A549 (cell line): ENCODE data around the gene ARID1B. TPM values are rescaled to one million over a fixed set of nuclear protein-coding genes. Genes with fewer than 3 reads are reported as not detected.
"Not testable (repeated sequence)": the region's sequence is repeated elsewhere in the genome, so short reads cannot be mapped to it uniquely, and the experiment has no call there.

Experiments
- ATAC-seq, 2 experiments: fragments of 200-7000 bp in 1 of 2; fragments of >200 bp in 1 of 2; cut with Nextera tagmentation in 1 of 2; cut with Tn5 transposase in 1 of 2; 3 replicates each; pipeline versions ENCODE4 v1.8.0 to v1.9.1; 2018 to 2020; ENCODE audit warnings: mild to moderate bottlenecking in 1 of 2, moderate library complexity in 1 of 2
- CTCF ChIA-PET: fragments of 300-600 bp; sonication (Branson Sonifier 250); formaldehyde crosslinking; extraction: SDS; loops from one replicate; lab custom pipeline; 2021; ENCODE audit warnings: antibody characterized with exemption, inconsistent platforms; lab: Yijun Ruan, JAX
- POLR2A ChIA-PET: fragments of 350-600 bp; formaldehyde crosslinking; extraction: SDS; loops from one replicate; lab custom pipeline; 2021; ENCODE audit warnings: antibody characterized with exemption, inconsistent platforms; lab: Yijun Ruan, JAX
- DNase-seq, 2 experiments: peaks; one replicate each; pipeline versions ENCODE4 v3.0.0 to v3.0.0-alpha.2; 2011 to 2016; ENCODE audit warnings: low read depth in 1 of 2, low spot score in 1 of 2
- FAIRE-seq: peaks from 2 replicates; lab custom pipeline; 2011; peaks lifted over from hg19 to GRCh38; lab: Jason Lieb, UNC
- H3K27ac ChIP-seq, 2 experiments: fragments of >200 bp; sonication (Bioruptor Twin); formaldehyde crosslinking; 3 replicates each; pipeline ENCODE4 v1.5.1; 2016 to 2017
- H3K4me1 ChIP-seq: fragments of >200 bp; sonication (Bioruptor Twin); formaldehyde crosslinking; 3 replicates; pipeline ENCODE4 v1.6.1; 2016
- H3K4me2 ChIP-seq: fragments of >200 bp; sonication (Bioruptor Twin); formaldehyde crosslinking; 3 replicates; pipeline ENCODE4 v1.6.1; 2016
- H3K4me3 ChIP-seq: fragments of >200 bp; sonication (Bioruptor Twin); formaldehyde crosslinking; 3 replicates; pipeline ENCODE4 v1.5.1; 2016
- H3K9me3 ChIP-seq: fragments of >200 bp; sonication (Bioruptor Twin); formaldehyde crosslinking; 3 replicates; pipeline ENCODE4 v1.6.1; 2016
- ATOH8 ChIP-seq: fragments of 250-450 bp; sonication (Bioruptor Pico); IDR thresholded peaks from 2 replicates; pipeline ENCODE4 v1.5.0; 2020; ENCODE audit warnings: low read depth, mild to moderate bottlenecking, moderate library complexity
- CBX2 ChIP-seq: fragments of 200-600 bp; sonication (generic); IDR thresholded peaks from 2 replicates; pipeline ENCODE4 v1.6.1; 2016; ENCODE audit warnings: low read depth, mild to moderate bottlenecking, borderline replicate concordance
- CBX8 ChIP-seq: fragments of 200-600 bp; sonication (generic); IDR thresholded peaks from 2 replicates; pipeline ENCODE4 v1.6.1; 2016
- CHD2 ChIP-seq: fragments of 150-350 bp; IDR thresholded peaks from 2 replicates; pipeline ENCODE4 v1.6.1; 2014; ENCODE audit warnings: low read length; ENCODE audit not compliant: partially characterized antibody
- E2F6 ChIP-seq: IDR thresholded peaks from 2 replicates; pipeline ENCODE4 v1.6.1; 2012; ENCODE audit warnings: low read depth, borderline replicate concordance
- ELK1 ChIP-seq: fragments of 150-350 bp; IDR thresholded peaks from 2 replicates; pipeline ENCODE4 v1.6.1; 2014; ENCODE audit warnings: low read depth, mild to moderate bottlenecking, low read length
- ESRRA ChIP-seq: fragments of 150-350 bp; IDR thresholded peaks from 2 replicates; pipeline ENCODE4 v1.6.1; 2014; ENCODE audit warnings: mild to moderate bottlenecking, low read length, borderline replicate concordance
- HES2 ChIP-seq: fragments of >200 bp; sonication (Bioruptor Twin); formaldehyde crosslinking; IDR thresholded peaks from 2 replicates; pipeline ENCODE4 v1.6.1; 2016
- HEYL ChIP-seq: fragments of 250-450 bp; sonication (Bioruptor Pico); IDR thresholded peaks from 2 replicates; pipeline ENCODE4 v1.8.0; 2021; ENCODE audit warnings: mild to moderate bottlenecking, moderate library complexity
- HMGXB4 ChIP-seq: fragments of 250-450 bp; sonication (Bioruptor Pico); IDR thresholded peaks from 2 replicates; pipeline ENCODE4 v1.5.0; 2021; ENCODE audit warnings: mild to moderate bottlenecking, moderate library complexity, borderline replicate concordance
- KDM1A ChIP-seq: fragments of 200-600 bp; sonication (generic); IDR thresholded peaks from 2 replicates; pipeline ENCODE4 v1.6.1; 2016; ENCODE audit warnings: low read depth, mild to moderate bottlenecking
- MAX ChIP-seq: IDR thresholded peaks from 2 replicates; pipeline ENCODE4 v1.6.1; 2012
- NPAS2 ChIP-seq: fragments of 250-450 bp; sonication (Bioruptor Pico); IDR thresholded peaks from 2 replicates; pipeline ENCODE4 v1.8.0; 2022; ENCODE audit warnings: mild to moderate bottlenecking, moderate library complexity, borderline replicate concordance
- NR3C1 ChIP-seq: fragments of >200 bp; sonication (Bioruptor Twin); formaldehyde crosslinking; IDR thresholded peaks from 3 replicates; pipeline ENCODE4 v1.6.1; 2017
- POLR2A ChIP-seq: IDR thresholded peaks from 2 replicates; pipeline ENCODE4 v1.6.1; 2012; ENCODE audit warnings: mild to moderate bottlenecking, low read length
- RAD21 ChIP-seq, 2 experiments: fragments of >200 bp in 1 of 2; sonication (Bioruptor Twin) in 1 of 2; formaldehyde crosslinking in 1 of 2; IDR thresholded peaks in 1 of 2; conservative IDR thresholded peaks in 1 of 2; 2 replicates in 1 of 2; 3 replicates in 1 of 2; pipeline ENCODE4 v1.6.1; 2012 to 2018; ENCODE audit warnings: inconsistent platforms in 1 of 2
- REST ChIP-seq: fragments of 200-600 bp; sonication (generic); IDR thresholded peaks from 2 replicates; pipeline ENCODE4 v1.6.1; 2016; ENCODE audit warnings: antibody characterized with exemption, mild to moderate bottlenecking, moderate library complexity
- TP53 ChIP-seq: fragments of 250-450 bp; sonication (Bioruptor Pico); IDR thresholded peaks from 2 replicates; pipeline ENCODE4 v1.5.0; 2021; ENCODE audit warnings: mild to moderate bottlenecking, moderate library complexity
- ZFP36 ChIP-seq: fragments of 450-650 bp; IDR thresholded peaks from 2 replicates; pipeline ENCODE4 v1.6.1; 2014; ENCODE audit warnings: borderline replicate concordance; ENCODE audit not compliant: partially characterized antibody
- ZNF302 ChIP-seq: fragments of 250-450 bp; sonication (Bioruptor Pico); IDR thresholded peaks from 2 replicates; pipeline ENCODE4 v1.9.0; 2021; ENCODE audit warnings: inconsistent platforms, mild to moderate bottlenecking, moderate library complexity
- WGBS: methylation state at CpG from one replicate; pipeline ENCODE4 v1.1.6; 2017; ENCODE audit errors: missing lambda C conversion rate; 5-methylcytosine and 5-hydroxymethylcytosine counted together
- polyA plus RNA-seq, 4 experiments: library from polyadenylated mRNA; depleted of rRNA in 3 of 4; stranded (reverse); fragments of >200 nt; fragmentation: RNase III in 1 of 4; extraction: RNeasy Plus Mini Kit Qiagen cat#74134 plus additional on column Dnase treatment in 1 of 4; gene quantifications; 2 replicates in 3 of 4; 3 replicates in 1 of 4; pipeline ENCODE4 v1.2.3, GENCODE V29; 2011 to 2017

Gene ARID1B
- polyA plus RNA-seq, 2 of the 4 experiments (the other 2 are of a cell fraction): 13.5 to 16.3 TPM

- no peak overlapping the region for H3K27ac ChIP-seq
- no peak overlapping the region for H3K4me3 ChIP-seq
- no peak for FAIRE-seq
- ATAC-seq: no peak
- WGBS: 94% methylated on average over 7 of the region's 7 CpGs
- ChIA-PET CTCF (interaction anchor here (3.5 kb wide), 1 partner anchor 8 kb away, joined by 18 read pairs; no protein-coding TSS in a partner anchor), POLR2A (no interaction called here)
- H3K9me3 ChIP-seq: no peaks in the 10 kb centered on the region
- TF ChIP-seq ZFP36: no peak
- no peak for DNase-seq
- H3K4me1 ChIP-seq: peaks cover 15% of the 10 kb centered on the region; the same call in 2 of the 3 replicates
- no peak overlapping the region for H3K4me2 ChIP-seq
Observed at GRCh38 chr6:157038610-157039009, 261.4 kb downstream of the ARID1B start.

GRCh38 chr6:157039639-157040038, 262.5 kb downstream of the ARID1B start:
- CTCF ChIA-PET: interaction anchor here (1.1 kb wide), 1 partner anchor 144 kb away, joined by 3 read pairs; no protein-coding TSS in a partner anchor
- H3K4me2 ChIP-seq, H3K9me3 ChIP-seq, H3K4me3 ChIP-seq, H3K27ac ChIP-seq, DNase-seq, ATAC-seq, H3K4me1 ChIP-seq, POLR2A ChIA-PET, FAIRE-seq: not testable (repeated sequence)
- WGBS: 87% methylated on average over 3 of the region's 4 CpGs

- no peak overlapping the region for H3K27ac ChIP-seq
- H3K9me3 ChIP-seq: no peaks in the 10 kb centered on the region
- no peaks in the 10 kb centered on the region for H3K4me1 ChIP-seq
- H3K4me3 ChIP-seq: no peak overlapping the region
- FAIRE-seq (no peak), ATAC-seq (no peak), DNase-seq (no peak)
- CTCF ChIA-PET: interaction anchor here (0.9 to 1.1 kb wide), 2 partner anchors 85 to 144 kb away, joined by 3 read pairs; no protein-coding TSS in a partner anchor
- POLR2A ChIA-PET: no interaction called here
- TF ChIP-seq MAX: no peak
- TF ChIP-seq ESRRA: no peak
- no peak for TF ChIP-seq KDM1A
- no peak for TF ChIP-seq HMGXB4 (CRISPR knock-in tag)
- no peak for TF ChIP-seq HES2
- no peak for TF ChIP-seq HEYL
- no peak for TF ChIP-seq CHD2
- TF ChIP-seq NPAS2 (CRISPR knock-in tag): no peak
- no peak for TF ChIP-seq ZNF302 (CRISPR knock-in tag)
- no peak for TF ChIP-seq POLR2A
- no peak for TF ChIP-seq E2F6
- TF ChIP-seq ATOH8: no peak
- TF ChIP-seq CBX2: no peak
- no peak for TF ChIP-seq NR3C1
- H3K4me2 ChIP-seq: no peak overlapping the region
- WGBS: 98% methylated on average over 7 of the region's 7 CpGs
Observed at GRCh38 chr6:157040191-157040590, 263.0 kb downstream of the ARID1B start.

GRCh38 chr6:157045831-157046454, 268.8 kb downstream of the ARID1B start:
- POLR2A ChIA-PET: no interaction called here
- H3K9me3 ChIP-seq: no peaks in the 10 kb centered on the region
- CTCF ChIA-PET: interaction anchor here (0.8 to 2.6 kb wide), 11 partner anchors 9 to 1666 kb away, joined by 3 to 19 read pairs (median 3); no protein-coding TSS in a partner anchor
- DNase-seq (peak; percentile 31 to 57), ATAC-seq (peak; percentile 68 to 83; a peak in 5 of 6 replicates), FAIRE-seq (no peak)
- H3K4me3 ChIP-seq: no peak overlapping the region
- WGBS: 14% methylated on average over 2 of the region's 2 CpGs
- peak overlapping the region; percentile 28; the same call in 1 of the 3 replicates for H3K4me2 ChIP-seq
- H3K4me1 ChIP-seq: no peaks in the 10 kb centered on the region
- no peak overlapping the region for H3K27ac ChIP-seq
- TF ChIP-seq CBX8: no peak
- no peak for TF ChIP-seq NPAS2 (CRISPR knock-in tag)
- TF ChIP-seq NR3C1: no peak
- TF ChIP-seq TP53 (CRISPR knock-in tag): no peak
- TF ChIP-seq ELK1: no peak
- TF ChIP-seq RAD21 (conservative IDR thresholded peaks at IDR 0.05 in 1 of 2, IDR thresholded peaks at IDR 0.05 in 1 of 2): peak; percentile 29 to 35; a peak in 3 of 5 replicates
- TF ChIP-seq REST: no peak
